ENCODE measurements around the gene LIN54. TPM values are rescaled to one million over a fixed set of nuclear protein-coding genes. Genes with fewer than 3 reads are reported as not detected.

The LIN54 gene
- total and polyA plus RNA-seq, 2 of the 13 experiments (the other 11 are each of a cell fraction or from before 2014, with no cell fraction given) = 25.2 to 32.9 TPM

DNA sequence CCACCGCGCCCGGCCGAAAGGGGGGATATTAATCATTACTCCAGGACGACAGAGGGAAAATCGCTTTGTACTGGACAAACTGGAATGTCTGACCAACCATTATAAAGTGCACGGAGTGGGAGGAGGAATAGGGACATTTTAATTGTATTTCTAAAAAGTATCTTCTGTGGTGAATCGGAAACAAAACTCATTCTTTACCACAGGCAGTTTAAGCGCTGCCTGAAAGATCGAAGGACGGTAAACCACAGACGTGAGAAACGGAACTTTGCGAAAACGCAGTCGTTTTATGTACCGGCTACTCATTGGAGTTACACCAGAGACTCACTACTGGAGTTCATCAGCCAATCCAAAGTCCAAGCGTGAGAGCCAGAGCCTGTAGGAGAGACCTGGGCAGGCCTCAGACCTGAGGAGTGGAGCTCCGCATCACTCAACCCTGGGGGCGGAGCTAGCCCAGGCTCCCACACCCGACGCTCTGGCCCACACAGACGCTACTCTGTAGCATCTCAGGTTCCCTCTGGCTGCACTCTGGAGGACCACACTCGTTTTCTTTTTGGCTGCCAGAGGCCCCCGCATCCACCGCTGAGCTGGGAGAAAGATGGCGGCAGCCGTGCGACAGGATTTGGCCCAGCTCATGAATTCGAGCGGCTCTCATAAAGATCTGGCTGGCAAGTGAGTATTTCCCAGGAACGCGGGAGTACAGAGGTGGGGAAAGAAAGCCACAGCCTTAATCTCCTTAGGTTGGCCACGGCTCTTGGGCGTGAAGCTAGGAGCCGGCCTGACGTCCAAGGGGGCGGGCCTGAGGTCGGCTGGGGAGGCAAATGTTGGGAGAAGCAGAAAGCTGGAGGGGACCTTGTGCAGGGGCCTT lies 24.2 kb upstream of the LIN54 start, which contains the start of gene COPS4 (continued):
- TF ChIP-seq ZNF468 (CRISPR knock-in tag; IDR thresholded peaks at IDR 0.05) (no peak; the same call in 1 of the 2 replicates), REPIN1 (CRISPR knock-in tag; IDR thresholded peaks at IDR 0.05; ENCODE audit: borderline replicate concordance, low read depth) (peak; percentile 95), GATAD1 (CRISPR knock-in tag; IDR thresholded peaks at IDR 0.05) (peak; percentile 97), U2AF2 (IDR thresholded peaks at IDR 0.05; ENCODE audit: low read depth, low read length) (no peak), ZNF792 (CRISPR knock-in tag; IDR thresholded peaks at IDR 0.05) (peak; percentile 64), SMAD9 (CRISPR knock-in tag; IDR thresholded peaks at IDR 0.05) (no peak), ZBTB3 (CRISPR knock-in tag; IDR thresholded peaks at IDR 0.05; ENCODE audit: borderline replicate concordance, low read depth) (peak; percentile 64; the same call in 1 of the 2 replicates), ZNF878 (CRISPR knock-in tag; IDR thresholded peaks at IDR 0.05) (peak; percentile 91; the same call in 1 of the 2 replicates), TBX2 (CRISPR knock-in tag; IDR thresholded peaks at IDR 0.05; ENCODE audit: borderline replicate concordance) (peak; percentile 89), GTF3A (CRISPR knock-in tag; conservative IDR thresholded peaks at IDR 0.05) (0 out of 2 replicates have a peak, but pooled peaks have one; percentile 83)
- TF ChIP-seq, protein P1, sequence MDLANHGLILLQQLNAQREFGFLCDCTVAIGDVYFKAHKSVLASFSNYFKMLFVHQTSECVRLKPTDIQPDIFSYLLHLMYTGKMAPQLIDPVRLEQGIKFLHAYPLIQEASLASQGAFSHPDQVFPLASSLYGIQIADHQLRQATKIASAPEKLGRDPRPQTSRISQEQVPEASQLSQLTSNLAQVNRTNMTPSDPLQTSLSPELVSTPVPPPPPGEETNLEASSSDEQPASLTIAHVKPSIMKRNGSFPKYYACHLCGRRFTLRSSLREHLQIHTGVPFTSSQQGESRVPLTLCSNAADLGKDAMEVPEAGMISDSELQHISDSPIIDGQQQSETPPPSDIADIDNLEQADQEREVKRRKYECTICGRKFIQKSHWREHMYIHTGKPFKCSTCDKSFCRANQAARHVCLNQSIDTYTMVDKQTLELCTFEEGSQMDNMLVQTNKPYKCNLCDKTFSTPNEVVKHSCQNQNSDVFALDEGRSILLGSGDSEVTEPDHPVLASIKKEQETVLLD (CRISPR knock-in tag; IDR thresholded peaks at IDR 0.05; ENCODE audit: low read depth) = peak; percentile 71
- TF ChIP-seq, protein P2, sequence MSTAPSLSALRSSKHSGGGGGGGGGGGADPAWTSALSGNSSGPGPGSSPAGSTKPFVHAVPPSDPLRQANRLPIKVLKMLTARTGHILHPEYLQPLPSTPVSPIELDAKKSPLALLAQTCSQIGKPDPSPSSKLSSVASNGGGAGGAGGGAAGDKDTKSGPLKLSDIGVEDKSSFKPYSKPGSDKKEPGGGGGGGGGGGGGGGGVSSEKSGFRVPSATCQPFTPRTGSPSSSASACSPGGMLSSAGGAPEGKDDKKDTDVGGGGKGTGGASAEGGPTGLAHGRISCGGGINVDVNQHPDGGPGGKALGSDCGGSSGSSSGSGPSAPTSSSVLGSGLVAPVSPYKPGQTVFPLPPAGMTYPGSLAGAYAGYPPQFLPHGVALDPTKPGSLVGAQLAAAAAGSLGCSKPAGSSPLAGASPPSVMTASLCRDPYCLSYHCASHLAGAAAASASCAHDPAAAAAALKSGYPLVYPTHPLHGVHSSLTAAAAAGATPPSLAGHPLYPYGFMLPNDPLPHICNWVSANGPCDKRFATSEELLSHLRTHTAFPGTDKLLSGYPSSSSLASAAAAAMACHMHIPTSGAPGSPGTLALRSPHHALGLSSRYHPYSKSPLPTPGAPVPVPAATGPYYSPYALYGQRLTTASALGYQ (CRISPR knock-in tag; IDR thresholded peaks at IDR 0.05) = peak; percentile 68
- TF ChIP-seq, protein P3, sequence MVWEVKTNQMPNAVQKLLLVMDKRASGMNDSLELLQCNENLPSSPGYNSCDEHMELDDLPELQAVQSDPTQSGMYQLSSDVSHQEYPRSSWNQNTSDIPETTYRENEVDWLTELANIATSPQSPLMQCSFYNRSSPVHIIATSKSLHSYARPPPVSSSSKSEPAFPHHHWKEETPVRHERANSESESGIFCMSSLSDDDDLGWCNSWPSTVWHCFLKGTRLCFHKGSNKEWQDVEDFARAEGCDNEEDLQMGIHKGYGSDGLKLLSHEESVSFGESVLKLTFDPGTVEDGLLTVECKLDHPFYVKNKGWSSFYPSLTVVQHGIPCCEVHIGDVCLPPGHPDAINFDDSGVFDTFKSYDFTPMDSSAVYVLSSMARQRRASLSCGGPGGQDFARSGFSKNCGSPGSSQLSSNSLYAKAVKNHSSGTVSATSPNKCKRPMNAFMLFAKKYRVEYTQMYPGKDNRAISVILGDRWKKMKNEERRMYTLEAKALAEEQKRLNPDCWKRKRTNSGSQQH (CRISPR knock-in tag; IDR thresholded peaks at IDR 0.05; ENCODE audit: low read depth) = peak; percentile 35; the same call in 1 of the 2 replicates
- TF ChIP-seq, protein P4, sequence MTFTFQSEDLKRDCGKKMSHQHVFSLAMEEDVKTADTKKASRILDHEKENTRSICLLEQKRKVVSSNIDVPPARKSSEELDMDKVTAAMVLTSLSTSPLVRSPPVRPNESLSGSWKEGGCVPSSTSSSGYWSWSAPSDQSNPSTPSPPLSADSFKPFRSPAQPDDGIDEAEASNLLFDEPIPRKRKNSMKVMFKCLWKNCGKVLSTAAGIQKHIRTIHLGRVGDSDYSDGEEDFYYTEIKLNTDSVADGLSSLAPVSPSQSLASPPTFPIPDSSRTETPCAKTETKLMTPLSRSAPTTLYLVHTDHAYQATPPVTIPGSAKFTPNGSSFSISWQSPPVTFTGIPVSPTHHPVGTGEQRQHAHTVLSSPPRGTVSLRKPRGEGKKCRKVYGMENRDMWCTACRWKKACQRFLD (CRISPR knock-in tag; IDR thresholded peaks at IDR 0.05; ENCODE audit: borderline replicate concordance) = peak; percentile 64; the same call in 1 of the 2 replicates
- TF ChIP-seq, protein P5, sequence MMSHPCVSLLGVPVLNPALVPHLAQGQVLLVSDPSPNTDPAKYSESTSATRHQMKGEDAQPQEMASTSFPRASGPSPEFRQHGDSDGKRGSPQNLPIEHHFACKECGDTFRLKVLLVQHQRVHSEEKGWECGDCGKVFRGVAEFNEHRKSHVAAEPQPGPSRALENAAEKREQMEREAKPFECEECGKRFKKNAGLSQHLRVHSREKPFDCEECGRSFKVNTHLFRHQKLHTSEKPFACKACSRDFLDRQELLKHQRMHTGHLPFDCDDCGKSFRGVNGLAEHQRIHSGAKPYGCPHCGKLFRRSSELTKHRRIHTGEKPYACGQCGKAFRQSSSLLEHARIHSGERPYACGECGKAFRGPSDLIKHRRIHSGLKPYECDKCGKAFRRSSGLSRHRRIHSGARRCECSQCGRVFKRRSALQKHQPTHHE (CRISPR knock-in tag; IDR thresholded peaks at IDR 0.05; ENCODE audit: borderline replicate concordance) = peak; percentile 70; the same call in 1 of the 2 replicates
- TF ChIP-seq, protein P6, sequence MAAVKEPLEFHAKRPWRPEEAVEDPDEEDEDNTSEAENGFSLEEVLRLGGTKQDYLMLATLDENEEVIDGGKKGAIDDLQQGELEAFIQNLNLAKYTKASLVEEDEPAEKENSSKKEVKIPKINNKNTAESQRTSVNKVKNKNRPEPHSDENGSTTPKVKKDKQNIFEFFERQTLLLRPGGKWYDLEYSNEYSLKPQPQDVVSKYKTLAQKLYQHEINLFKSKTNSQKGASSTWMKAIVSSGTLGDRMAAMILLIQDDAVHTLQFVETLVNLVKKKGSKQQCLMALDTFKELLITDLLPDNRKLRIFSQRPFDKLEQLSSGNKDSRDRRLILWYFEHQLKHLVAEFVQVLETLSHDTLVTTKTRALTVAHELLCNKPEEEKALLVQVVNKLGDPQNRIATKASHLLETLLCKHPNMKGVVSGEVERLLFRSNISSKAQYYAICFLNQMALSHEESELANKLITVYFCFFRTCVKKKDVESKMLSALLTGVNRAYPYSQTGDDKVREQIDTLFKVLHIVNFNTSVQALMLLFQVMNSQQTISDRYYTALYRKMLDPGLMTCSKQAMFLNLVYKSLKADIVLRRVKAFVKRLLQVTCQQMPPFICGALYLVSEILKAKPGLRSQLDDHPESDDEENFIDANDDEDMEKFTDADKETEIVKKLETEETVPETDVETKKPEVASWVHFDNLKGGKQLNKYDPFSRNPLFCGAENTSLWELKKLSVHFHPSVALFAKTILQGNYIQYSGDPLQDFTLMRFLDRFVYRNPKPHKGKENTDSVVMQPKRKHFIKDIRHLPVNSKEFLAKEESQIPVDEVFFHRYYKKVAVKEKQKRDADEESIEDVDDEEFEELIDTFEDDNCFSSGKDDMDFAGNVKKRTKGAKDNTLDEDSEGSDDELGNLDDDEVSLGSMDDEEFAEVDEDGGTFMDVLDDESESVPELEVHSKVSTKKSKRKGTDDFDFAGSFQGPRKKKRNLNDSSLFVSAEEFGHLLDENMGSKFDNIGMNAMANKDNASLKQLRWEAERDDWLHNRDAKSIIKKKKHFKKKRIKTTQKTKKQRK (IDR thresholded peaks at IDR 0.05; ENCODE audit: low read length) = no peak
